ENCODE data around the gene TBL1XR1.

Gene TBL1XR1

GRCh38 chr3:177197041-177197726 is at the start of gene TBL1XR1:
TSS of gene TBL1XR1 (minus strand) at chr3:177197482. CDS start at chr3:177064977, 132,505 bp downstream.
- DNase-seq = peak; percentile 78 to 83

- no peak for DNase-seq
Measured at GRCh38 chr3:177245250-177245649, 48.0 kb upstream of the TBL1XR1 start.

GRCh38 chr3:177244606-177245005 is 47.3 kb upstream of the TBL1XR1 start:
- no peak for DNase-seq

GRCh38 chr3:177238686-177239216 is 41.5 kb upstream of the TBL1XR1 start:
- DNase-seq = no peak

- DNase-seq = no peak
Measured at GRCh38 chr3:177237206-177237605, 39.9 kb upstream of the TBL1XR1 start.

- no peak for DNase-seq
Measured at GRCh38 chr3:177236704-177237103, 39.4 kb upstream of the TBL1XR1 start.

- DNase-seq = no peak
Measured at GRCh38 chr3:177234121-177234520, 36.8 kb upstream of the TBL1XR1 start.

GRCh38 chr3:177231242-177231641 is 34.0 kb upstream of the TBL1XR1 start:
- no peak for DNase-seq

GRCh38 chr3:177230641-177231040 is 33.4 kb upstream of the TBL1XR1 start:
- no peak for DNase-seq

- no peak for DNase-seq
Measured at GRCh38 chr3:177229791-177230190, 32.5 kb upstream of the TBL1XR1 start.

GRCh38 chr3:177228601-177229190 is 31.4 kb upstream of the TBL1XR1 start:
- no peak for DNase-seq

- DNase-seq = no peak
Measured at GRCh38 chr3:177224414-177224813, 27.1 kb upstream of the TBL1XR1 start.

GRCh38 chr3:177221744-177222143 is 24.5 kb upstream of the TBL1XR1 start:
- DNase-seq = no peak

- DNase-seq = no peak
Measured at GRCh38 chr3:177220136-177220974, 23.1 kb upstream of the TBL1XR1 start.

- no peak for DNase-seq
Measured at GRCh38 chr3:177213801-177214535, 16.7 kb upstream of the TBL1XR1 start.

GRCh38 chr3:177212756-177213155 is 15.5 kb upstream of the TBL1XR1 start:
- DNase-seq = no peak

- no peak for DNase-seq
Measured at GRCh38 chr3:177212278-177212610, 15.0 kb upstream of the TBL1XR1 start.

GRCh38 chr3:177211503-177212277 is 14.4 kb upstream of the TBL1XR1 start:
- DNase-seq = no peak

GRCh38 chr3:177210744-177211502 is 13.6 kb upstream of the TBL1XR1 start:
- DNase-seq = no peak

- DNase-seq = no peak
Measured at GRCh38 chr3:177209509-177209908, 12.2 kb upstream of the TBL1XR1 start.

- no peak for DNase-seq
Measured at GRCh38 chr3:177208781-177209180, 11.5 kb upstream of the TBL1XR1 start.
